K562 (cell line): ENCODE measurements around the gene POSTN. TPM values are rescaled to one million over a fixed set of nuclear protein-coding genes. Genes with fewer than 3 reads are reported as not detected.

Experiments used
- ATAC-seq: fragments of 200-7000 bp; cut with Tn5 transposase; 3 replicates; pipeline ENCODE4 v1.9.1; 2020; ENCODE audit warnings: moderate library complexity
- BruUV-seq: library from RNA; stranded (reverse); fragments of 400-500 nt; replicated peaks from 2 replicates; lab custom pipeline; 2021; lab: Mats Ljungman, UMichigan
- CTCF ChIA-PET: fragments of 300-600 bp; formaldehyde crosslinking; extraction: SDS; loops from one replicate; lab custom pipeline; 2021; ENCODE audit warnings: low intra/inter-chr PET ratio; lab: Yijun Ruan, JAX
- POLR2A ChIA-PET: fragments of 300-600, 350-650 bp; sonication (Branson Sonifier 250); formaldehyde crosslinking; extraction: SDS; loops from one replicate; lab custom pipeline; 2021; ENCODE audit warnings: antibody characterized with exemption, inconsistent platforms; lab: Yijun Ruan, JAX
- DNase-seq, 4 experiments: peaks; one replicate each; pipeline versions ENCODE4 v3.0.0 to v3.0.0-alpha.2; 2011 to 2018; ENCODE audit warnings: low spot score in 3 of 4, mixed read lengths in 3 of 4; ENCODE audit errors: extremely low read depth in 1 of 4
- FAIRE-seq: peaks from 2 replicates; lab custom pipeline; 2011; peaks lifted over from hg19 to GRCh38; lab: Jason Lieb, UNC
- H2AFZ ChIP-seq: 2 replicates; pipeline ENCODE4 v1.6.0; 2011; ENCODE audit warnings: low read depth, low read length, control low read depth, inconsistent platforms
- H3K27ac ChIP-seq: fragments of 200-600 bp; 3 replicates; pipeline ENCODE4 v1.8.0; 2011; ENCODE audit warnings: low read depth, mild to moderate bottlenecking, control low read depth, inconsistent platforms, low read length, moderate library complexity, mixed read lengths; ENCODE audit errors: extremely low read depth
- H3K27me3 ChIP-seq, 2 experiments: fragments of 300-600 bp in 1 of 2; 2 replicates in 1 of 2; 3 replicates in 1 of 2; pipeline versions ENCODE4 v1.6.0 to v1.8.0; 2011; ENCODE audit warnings: inconsistent platforms in 2 of 2, low read length in 2 of 2, mild to moderate bottlenecking in 1 of 2, mixed read lengths in 1 of 2, moderate library complexity in 1 of 2; ENCODE audit not compliant: control insufficient read depth in 2 of 2, insufficient read depth in 2 of 2
- H3K36me3 ChIP-seq: fragments of 300-600 bp; 3 replicates; pipeline ENCODE4 v1.8.0; 2011; ENCODE audit warnings: mild to moderate bottlenecking, low read length, inconsistent platforms; ENCODE audit not compliant: control insufficient read depth, insufficient read depth
- H3K4me1 ChIP-seq, 2 experiments: fragments of 200-600 bp in 1 of 2; replicated peaks in 1 of 2; 2 replicates in 1 of 2; 3 replicates in 1 of 2; pipeline versions ENCODE4 v1.5.1 to v1.8.0; 2011; ENCODE audit warnings: inconsistent platforms in 2 of 2, low read length in 2 of 2, mild to moderate bottlenecking in 1 of 2, mixed read lengths in 1 of 2, moderate library complexity in 1 of 2; ENCODE audit not compliant: control insufficient read depth in 2 of 2, insufficient read depth in 2 of 2
- H3K4me2 ChIP-seq: 2 replicates; pipeline ENCODE4 v1.6.1; 2011; ENCODE audit warnings: low read length, control low read depth, inconsistent platforms, mixed read lengths; ENCODE audit not compliant: insufficient read depth
- H3K4me3 ChIP-seq: fragments of 200-600 bp; sonication (generic), shearing (Covaris generic); 2 replicates; pipeline ENCODE4 v1.5.1; 2016; ENCODE audit warnings: control low read depth, inconsistent platforms
- H3K79me2 ChIP-seq: fragments of 200-600 bp; 3 replicates; pipeline ENCODE4 v1.8.0; 2011; ENCODE audit warnings: low read length, inconsistent platforms; ENCODE audit not compliant: control insufficient read depth, insufficient read depth
- H3K9ac ChIP-seq, 2 experiments: 2 replicates each; pipeline versions ENCODE4 v1.6.0 to v1.6.1; 2011; ENCODE audit warnings: low read depth in 2 of 2, low read length in 2 of 2, control low read depth in 1 of 2, inconsistent platforms in 1 of 2, mild to moderate bottlenecking in 1 of 2, mixed read lengths in 1 of 2; ENCODE audit not compliant: insufficient read depth in 1 of 2
- H3K9me1 ChIP-seq: one replicate; pipeline ENCODE4 v1.6.0; 2011; ENCODE audit warnings: inconsistent platforms, mild to moderate bottlenecking, low read length, moderate library complexity; ENCODE audit not compliant: control insufficient read depth, insufficient read depth
- H3K9me3 ChIP-seq: replicated peaks from 2 replicates; pipeline ENCODE4 v1.5.1; 2011; ENCODE audit warnings: low read depth, low read length, inconsistent platforms; ENCODE audit not compliant: control insufficient read depth, insufficient read depth
- H4K20me1 ChIP-seq: replicated peaks from 2 replicates; pipeline ENCODE4 v1.6.1; 2011; ENCODE audit warnings: low read length, inconsistent platforms, mixed read lengths; ENCODE audit not compliant: control insufficient read depth, insufficient read depth
- AFF1 ChIP-seq, 2 experiments: fragments of 450-650 bp; IDR thresholded peaks; 2 replicates each; pipeline ENCODE4 v1.6.1; 2018; ENCODE audit warnings: mild to moderate bottlenecking in 2 of 2, low read depth in 1 of 2; ENCODE audit not compliant: partially characterized antibody in 2 of 2
- ELF1 ChIP-seq: fragments of 200-800 bp; sonication (Bioruptor generic); IDR thresholded peaks from 2 replicates; pipeline ENCODE4 v1.6.1; 2016; ENCODE audit warnings: missing genetic modification characterization, missing compliant biosample characterization
- MAFG ChIP-seq: fragments of 450-650 bp; conservative IDR thresholded peaks from 2 replicates; pipeline ENCODE4 v1.6.1; 2016; ENCODE audit warnings: missing genetic modification characterization, missing compliant biosample characterization
- NR1H2 ChIP-seq: sonication (generic); formaldehyde crosslinking; IDR thresholded peaks from 2 replicates; pipeline ENCODE4 v1.4.0; 2020; ENCODE audit warnings: mild to moderate bottlenecking, missing genetic modification reagents
- PHTF2 ChIP-seq: fragments of 250-450 bp; sonication (Bioruptor Pico); IDR thresholded peaks from 2 replicates; pipeline ENCODE4 v1.5.0; 2021; ENCODE audit warnings: mild to moderate bottlenecking
- WGBS: fragments of 100-300 bp; shearing (Covaris generic); methylation state at CpG from one replicate; pipeline ENCODE4 v1.1.6; 2016; ENCODE audit warnings: low coverage, mixed read lengths; ENCODE audit not compliant: insufficient coverage; ENCODE audit errors: missing lambda C conversion rate; 5-methylcytosine and 5-hydroxymethylcytosine counted together
- in situ Hi-C: fragments of 300-500 bp; cut with MboI; formaldehyde crosslinking; loops from 4 replicates; pipeline ENCODE4 v1.15.0; 2018; ENCODE audit warnings: inconsistent platforms, mixed read lengths
- intact Hi-C: fragments of 100-400 bp; cut with micrococcal nuclease; formaldehyde crosslinking; loops from 2 replicates; pipeline ENCODE4 v1.14.2; 2022
- polyA plus RNA-seq, 8 experiments: library from polyadenylated mRNA; depleted of rRNA in 4 of 8; stranded (reverse) in 5 of 8; unstranded in 3 of 8; fragments of >200 nt; fragmentation: Nextera tagmentation in 2 of 8; fragmentation: Illumina TruSeq in 1 of 8; extraction: Ambion mirVana in 2 of 8; extraction: Trizol in 1 of 8; gene quantifications; 2 replicates each; pipeline versions ENCODE4 v1.2.1 to v1.2.3, GENCODE V29; 2011 to 2014; ENCODE audit warnings: inconsistent platforms in 1 of 8, missing spikeins in 1 of 8
- total RNA-seq, 7 experiments: library from RNA; depleted of rRNA in 6 of 7; stranded (reverse); fragments of >200 nt in 6 of 7; fragmentation: Illumina TruSeq in 2 of 7; extraction: Trizol in 2 of 7; gene quantifications; 2 replicates each; pipeline versions ENCODE4 v1.2.1 to v1.2.3, GENCODE V29; 2011 to 2021; ENCODE audit warnings: low replicate concordance in 1 of 7

Gene POSTN
- total and polyA plus RNA-seq, 9 of the 15 experiments (the other 6 are each of a cell fraction or from before 2014, with no cell fraction given) = 0.01 to 0.04 TPM; not detected in 7

GRCh38 chr13:37546087-37546486, 52.5 kb downstream of the POSTN start (continued):
- no peak for TF ChIP-seq AFF1 (IDR thresholded peaks at IDR 0.05; ENCODE audit: low read depth in 1 of 2, partially characterized antibody in 2 of 2)
- TF ChIP-seq NR1H2 (CRISPR knock-in tag) = no peak
- TF ChIP-seq MAFG (tag) = no peak
- TF ChIP-seq ELF1 (tag) = no peak

GRCh38 chr13:37544995-37545394, 53.6 kb downstream of the POSTN start:
- TF ChIP-seq PHTF2 (CRISPR knock-in tag) = no peak
- in situ Hi-C loops (no loop called here), intact Hi-C loops (no loop called here)
- WGBS = 2% methylated on average over 3 of the region's 3 CpGs
- H3K36me3 ChIP-seq = no peaks in the 10 kb centered on the region
- H3K27ac ChIP-seq = no peak overlapping the region
- no peaks in the 10 kb centered on the region for H3K9me1 ChIP-seq
- no peaks in the 10 kb centered on the region for H3K27me3 ChIP-seq
- H3K79me2 ChIP-seq = no peaks in the 10 kb centered on the region
- ATAC-seq (no peak), FAIRE-seq (no peak), DNase-seq (no peak)
- H3K9ac ChIP-seq = no peak overlapping the region
- no peak overlapping the region for H2AFZ ChIP-seq
- no peaks in the 10 kb centered on the region for H4K20me1 ChIP-seq
- H3K9me3 ChIP-seq = no peaks in the 10 kb centered on the region
- H3K4me1 ChIP-seq = no peaks in the 10 kb centered on the region
- no peak overlapping the region for H3K4me2 ChIP-seq
- ChIA-PET POLR2A (no interaction called here), CTCF (no interaction called here)
- H3K4me3 ChIP-seq = no peak overlapping the region
- no TSS peak for BruUV-seq
